K562 (cell line): ENCODE data around the gene PLEKHA5.

Experiments
- AFF4 ChIP-seq: sonication (generic); formaldehyde crosslinking; IDR thresholded peaks from 2 replicates; pipeline ENCODE4 v1.8.0; 2023; ENCODE audit warnings: mild to moderate bottlenecking, missing genetic modification reagents
- CTCF ChIP-seq, 3 experiments: IDR thresholded peaks in 2 of 3; conservative IDR thresholded peaks in 1 of 3; 2 replicates each; pipeline ENCODE4 v1.5.1; 2011 to 2012; ENCODE audit warnings: low read length in 3 of 3, mild to moderate bottlenecking in 3 of 3, control low read depth in 2 of 3, improper control_type of control experiment in 1 of 3, inconsistent platforms in 1 of 3, low read depth in 1 of 3, mixed read lengths in 1 of 3, moderate library complexity in 1 of 3; ENCODE audit not compliant: insufficient read depth in 2 of 3
- EZH2 ChIP-seq: IDR thresholded peaks from 2 replicates; pipeline ENCODE4 v1.6.1; 2012; ENCODE audit warnings: low read depth, mild to moderate bottlenecking, inconsistent platforms, low read length, borderline replicate concordance
- GTF3C2 ChIP-seq: IDR thresholded peaks from 3 replicates; pipeline ENCODE4 v1.6.1; 2011; ENCODE audit warnings: borderline replicate concordance, mild to moderate bottlenecking, moderate library complexity; ENCODE audit not compliant: insufficient read length; ENCODE audit errors: extremely low read depth
- JUND ChIP-seq, 2 experiments: IDR thresholded peaks; 2 replicates in 1 of 2; 3 replicates in 1 of 2; pipeline ENCODE4 v1.6.1; 2011; ENCODE audit warnings: borderline replicate concordance in 2 of 2, low read depth in 2 of 2, low read length in 2 of 2, improper control_type of control experiment in 1 of 2, missing biosample characterization in 1 of 2, missing genetic modification characterization in 1 of 2, missing genetic modification reagents in 1 of 2
- TARDBP ChIP-seq: fragments of 450-650 bp; IDR thresholded peaks from 2 replicates; pipeline ENCODE4 v1.6.1; 2016
- ZZZ3 ChIP-seq: fragments of 450-650 bp; IDR thresholded peaks from 2 replicates; pipeline ENCODE4 v1.6.1; 2016; ENCODE audit warnings: antibody characterized with exemption, mild to moderate bottlenecking, moderate library complexity
- TF ChIP-seq, protein P1 (sequence below): sonication (generic); formaldehyde crosslinking; IDR thresholded peaks from 2 replicates; pipeline ENCODE4 v1.9.0; 2022; ENCODE audit warnings: mild to moderate bottlenecking, missing genetic modification reagents

DNA sequence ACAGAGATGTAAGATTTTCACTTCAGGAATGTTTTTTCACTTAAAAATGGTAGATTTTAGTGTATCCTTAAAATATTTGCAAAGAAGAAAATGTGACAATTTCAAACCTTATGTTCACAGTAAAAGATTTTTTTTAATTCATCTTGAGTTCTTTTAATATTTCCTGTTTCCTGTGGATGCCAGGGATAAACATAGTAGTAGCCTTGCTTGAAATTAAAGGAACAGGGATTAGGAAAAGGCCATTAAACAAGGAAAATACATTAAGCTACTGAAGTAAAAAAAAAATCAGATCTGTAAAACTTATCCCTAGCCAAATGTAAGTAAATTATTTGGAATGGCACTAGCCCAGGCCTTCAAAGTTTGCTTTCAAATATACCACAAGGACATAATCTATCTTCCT, 171.7 kb downstream of the PLEKHA5 start:
- no peak for TF ChIP-seq EZH2
- TF ChIP-seq GTF3C2, result no peak
- TF ChIP-seq, protein P1, sequence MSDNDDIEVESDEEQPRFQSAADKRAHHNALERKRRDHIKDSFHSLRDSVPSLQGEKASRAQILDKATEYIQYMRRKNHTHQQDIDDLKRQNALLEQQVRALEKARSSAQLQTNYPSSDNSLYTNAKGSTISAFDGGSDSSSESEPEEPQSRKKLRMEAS (CRISPR knock-in tag), result no peak
- TF ChIP-seq TARDBP, result no peak
- no peak for TF ChIP-seq JUND (IDR thresholded peaks at IDR 0.05; ENCODE audit: borderline replicate concordance, low read depth, low read length)
- no peak for TF ChIP-seq JUND (tag; IDR thresholded peaks at IDR 0.05; ENCODE audit: borderline replicate concordance, low read depth, low read length)
- TF ChIP-seq CTCF (IDR thresholded peaks at IDR 0.05 in 2 of 3, conservative IDR thresholded peaks at IDR 0.05 in 1 of 3; ENCODE audit: insufficient read depth in 2 of 3, low read depth in 1 of 3, low read length in 3 of 3), result no peak
- TF ChIP-seq AFF4 (CRISPR knock-in tag), result no peak
- TF ChIP-seq ZZZ3, result no peak
